Pancreas (tissue), 10 donors: ENCODE data around the gene SACS. TPM values are rescaled to one million over a fixed set of nuclear protein-coding genes. Genes with fewer than 3 reads are reported as not detected.
"Not testable (repeated sequence)": the region's sequence is repeated elsewhere in the genome, so short reads cannot be mapped to it uniquely, and the experiment has no call there.

ENCODE experiments used
- ATAC-seq, 4 donors: fragments of 200-7000 bp; cut with Tn5 transposase; one replicate each; pipeline versions ENCODE4 v1.8.0 to v1.9.1; 2020; ENCODE audit warnings: mild to moderate bottlenecking in 4 of 4, moderate library complexity in 4 of 4
- DNase-seq, 6 donors: peaks; one replicate each; pipeline ENCODE4 v3.0.0-alpha.2; 2020
- FAIRE-seq: peaks from 2 replicates; lab custom pipeline; 2012; peaks lifted over from hg19 to GRCh38; lab: Jason Lieb, UNC
- H3K27ac ChIP-seq, 4 donors: fragments of 200-600 bp; sonication (generic); 1 replicate in 3 of 4; 2 replicates in 1 of 4; pipeline versions ENCODE4 v1.5.0 to v1.8.0; 2020
- H3K27me3 ChIP-seq, 4 donors: fragments of 200-600 bp; one replicate each; pipeline ENCODE4 v1.8.0; 2021
- H3K36me3 ChIP-seq, 3 donors: fragments of 200-600 bp; sonication (generic) in 1 of 3; one replicate each; pipeline versions ENCODE4 v1.5.0 to v1.8.0; 2020 to 2021
- H3K4me1 ChIP-seq, 3 donors: fragments of 200-600 bp; one replicate each; pipeline ENCODE4 v1.8.0; 2021
- H3K4me3 ChIP-seq, 4 donors: fragments of 200-600 bp; sonication (generic) in 2 of 4; one replicate each; pipeline versions ENCODE4 v1.5.0 to v1.8.0; 2020 to 2021
- H3K9me3 ChIP-seq, 4 donors: fragments of 200-600 bp; one replicate each; pipeline ENCODE4 v1.8.0; 2021
- CTCF ChIP-seq, 4 donors: fragments of 200-600 bp; sonication (generic) in 3 of 4; IDR thresholded peaks; one replicate each; pipeline versions ENCODE4 v1.5.0 to v1.8.0; 2021; ENCODE audit warnings: antibody characterized with exemption in 4 of 4
- WGBS, 2 donors: extraction: QIAGEN DNeasy Blood & Tissue Kit; methylation state at CpG; one replicate each; pipeline ENCODE4 v1.1.7; 2013; 5-methylcytosine and 5-hydroxymethylcytosine counted together
- intact Hi-C, 3 donors: fragments of 100-400 bp; cut with DNase I; formaldehyde crosslinking; loops; one replicate each; pipeline versions ENCODE4 v1.11.1 to v1.14.2; 2022
- polyA plus RNA-seq, 2 donors: library from polyadenylated mRNA; stranded (reverse); fragments of 200-250 nt; gene quantifications; one replicate each; pipeline ENCODE4 v1.2.3, GENCODE V29; 2013
- total RNA-seq, 6 donors: library from RNA; stranded (reverse); fragmentation: NEBNext Ultra II Directional in 4 of 6; extraction: Animal tissue kit (Norgen Biotek cat#: 25700) in 4 of 6; gene quantifications; one replicate each; pipeline versions ENCODE4 v1.2.1 to v1.2.4, GENCODE V29; 2021 to 2023
- donor health status: healthy with polysubstance abuse.
- donor health status: DM: no; HTN: no; CAD: no; lungs with moderate emphysema.
- donor health status: DM: no; HTN: no; CAD: no.
- donor health status: control.
- donor health status: control.
- donor health status: Bipolar disorder and iron deficiency.
- donor health status: DM: yes; HTN: yes; CAD: no.
- donor health status: DM: no; HTN: no; CAD: no.
- donor health status: DM: no; HTN: no; CAD: no.
- donor health status: DM: yes; HTN: yes; CAD: no.

SACS gene
- total and polyA plus RNA-seq, 8 donors: 2.1 to 7.9 (median 4.6) TPM

GRCh38 chr13:23443110-23443509, 9.6 kb upstream of the SACS start:
- no peaks in the 10 kb centered on the region for H3K9me3 ChIP-seq
- no peak overlapping the region for H3K27ac ChIP-seq
- no peaks in the 10 kb centered on the region for H3K36me3 ChIP-seq
- ATAC-seq (no peak), FAIRE-seq (no peak), DNase-seq (no peak)
- no peaks in the 10 kb centered on the region for H3K27me3 ChIP-seq
- intact Hi-C loops: no loop called here
- H3K4me3 ChIP-seq: no peak overlapping the region
- WGBS, 2 donors: 65 to 80% methylated on average over 2 of the region's 2 CpGs
- no peaks in the 10 kb centered on the region for H3K4me1 ChIP-seq
- no peak for TF ChIP-seq CTCF (IDR thresholded peaks at IDR 0.05)

GRCh38 chr13:23440821-23441618, 7.5 kb upstream of the SACS start:
- WGBS, 2 donors: 88 to 93% methylated on average over 15 of the region's 15 CpGs
- Histone ChIP-seq H3K9me3 (no peaks in the 10 kb centered on the region), H3K4me1 (no peaks in the 10 kb centered on the region), H3K27ac (no peak overlapping the region), H3K27me3 (no peaks in the 10 kb centered on the region), H3K36me3 (no peaks in the 10 kb centered on the region), H3K4me3 (no peak overlapping the region)
- no peak for DNase-seq
- ATAC-seq: no peak
- FAIRE-seq: no peak
- intact Hi-C loops: no loop called here
- TF ChIP-seq CTCF (IDR thresholded peaks at IDR 0.05): no peak

- DNase-seq, H3K4me1 ChIP-seq, H3K27ac ChIP-seq, H3K27me3 ChIP-seq, H3K4me3 ChIP-seq, H3K36me3 ChIP-seq, ATAC-seq, FAIRE-seq, H3K9me3 ChIP-seq, intact Hi-C loops: not testable (repeated sequence)
- WGBS, 2 donors: 83 to 86% methylated on average over 6 of the region's 6 CpGs
Measured at GRCh38 chr13:23440324-23440723, 6.8 kb upstream of the SACS start.

- Histone ChIP-seq H3K4me1 (no peaks in the 10 kb centered on the region), H3K36me3 (no peaks in the 10 kb centered on the region), H3K27ac (no peak overlapping the region), H3K9me3 (no peaks in the 10 kb centered on the region), H3K4me3 (no peak overlapping the region), H3K27me3 (no peaks in the 10 kb centered on the region)
- ATAC-seq (no peak), FAIRE-seq (no peak), DNase-seq (no peak)
- WGBS, 2 donors: 84 to 85% methylated on average over 4 of the region's 4 CpGs
- intact Hi-C loops: no loop called here
- TF ChIP-seq CTCF (IDR thresholded peaks at IDR 0.05): no peak
Measured at GRCh38 chr13:23437916-23438315, 4.4 kb upstream of the SACS start.

- Histone ChIP-seq H3K36me3 (no peaks in the 10 kb centered on the region), H3K4me3 (no peak overlapping the region), H3K4me1 (no peaks in the 10 kb centered on the region), H3K27me3 (no peaks in the 10 kb centered on the region), H3K27ac (no peak overlapping the region), H3K9me3 (no peaks in the 10 kb centered on the region)
- no peak for DNase-seq
- no peak for TF ChIP-seq CTCF (IDR thresholded peaks at IDR 0.05)
- no peak for ATAC-seq
- intact Hi-C loops: no loop called here
- 80 to 85% methylated on average over 5 of the region's 5 CpGs for WGBS, 2 donors
- FAIRE-seq: no peak
Measured at GRCh38 chr13:23436680-23437079, 3.2 kb upstream of the SACS start.
